HG02840 (cell line): ENCODE measurements around the gene SMAD6.

Experiments
- ATAC-seq: cut with Tn5 transposase; IDR thresholded peaks from one replicate; pipeline ENCODE4 v1.9.1; 2021; ENCODE audit warnings: mild to moderate bottlenecking, moderate library complexity, moderate number of reproducible peaks; ENCODE audit not compliant: unreplicated experiment, low FRiP score

Gene SMAD6

DNA sequence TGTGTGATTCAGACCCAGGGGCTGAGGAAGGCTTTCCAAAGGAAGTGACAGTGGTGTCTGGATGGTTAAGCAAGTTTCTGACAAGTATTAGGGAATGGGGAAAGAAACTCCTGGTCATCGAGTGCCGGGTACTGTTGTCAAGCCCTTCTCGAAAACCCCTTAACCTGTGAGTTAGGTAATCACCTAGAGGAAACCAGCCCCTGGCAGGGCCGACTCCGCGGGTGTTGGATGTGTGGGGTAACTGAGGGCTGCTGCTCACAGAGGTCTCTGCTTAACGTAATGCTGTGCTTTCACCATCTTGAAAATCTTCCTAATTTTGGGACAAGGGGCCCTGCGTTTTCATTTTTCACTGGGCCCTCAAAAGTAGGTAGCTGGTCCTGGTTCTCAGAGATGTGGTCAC, 67.0 kb downstream of the SMAD6 start:
- no peak for ATAC-seq

DNA sequence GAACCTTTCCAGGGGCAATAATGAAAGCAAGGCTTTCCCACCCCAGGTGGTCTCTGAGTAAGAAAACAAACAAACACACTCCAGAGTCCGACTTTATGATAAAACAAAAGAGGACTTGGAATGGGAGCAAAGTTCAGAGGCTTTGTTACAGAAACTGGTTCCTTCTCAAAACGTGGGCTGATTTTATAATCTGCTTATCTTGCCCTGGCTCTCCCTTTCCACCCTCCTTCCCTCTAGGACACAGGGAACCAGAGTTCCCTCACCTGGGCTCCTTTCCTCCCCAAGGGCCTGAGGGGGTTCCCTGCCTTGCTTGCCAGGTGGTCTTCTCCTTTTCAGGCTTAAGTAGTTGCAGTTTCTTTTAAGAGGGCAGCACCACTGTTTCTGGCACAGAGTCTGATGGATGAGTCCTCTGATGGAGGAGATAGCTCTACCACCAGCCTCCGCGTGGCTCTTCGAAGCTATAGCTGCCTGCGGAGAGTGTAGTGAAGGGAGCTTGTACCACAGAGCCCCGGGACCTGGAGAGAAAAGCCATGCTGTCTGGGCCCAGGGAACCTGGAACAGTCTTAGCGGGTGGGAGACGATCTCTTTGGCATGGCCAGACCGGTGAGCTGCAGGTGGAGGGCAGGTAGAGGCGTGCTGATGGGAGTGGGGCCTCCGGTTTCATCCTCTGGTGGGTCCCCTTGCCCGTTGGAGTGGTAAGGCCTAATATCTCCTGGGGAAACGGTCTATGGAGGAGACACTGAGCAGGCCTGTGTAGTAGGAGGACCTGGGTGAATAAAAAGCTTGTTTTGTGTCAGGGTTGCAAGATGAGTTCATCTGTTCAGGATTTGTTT, 68.7 kb downstream of the SMAD6 start:
- ATAC-seq: no peak

DNA sequence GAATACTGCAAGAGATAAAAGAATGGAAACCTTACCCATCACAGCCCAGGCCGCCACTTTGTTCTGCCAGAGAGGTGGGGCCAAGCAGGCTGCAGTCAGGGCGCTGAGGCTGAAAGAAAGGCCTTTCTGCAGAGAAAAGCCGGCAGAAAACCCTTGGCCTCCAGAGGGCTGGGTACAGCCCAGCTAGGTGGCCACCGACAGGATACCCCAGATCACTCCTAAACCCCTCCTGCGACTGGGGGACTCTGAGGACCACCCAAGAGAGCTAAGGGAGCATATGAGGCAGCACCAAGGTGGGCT, 69.3 kb downstream of the SMAD6 start:
- ATAC-seq: no peak

DNA sequence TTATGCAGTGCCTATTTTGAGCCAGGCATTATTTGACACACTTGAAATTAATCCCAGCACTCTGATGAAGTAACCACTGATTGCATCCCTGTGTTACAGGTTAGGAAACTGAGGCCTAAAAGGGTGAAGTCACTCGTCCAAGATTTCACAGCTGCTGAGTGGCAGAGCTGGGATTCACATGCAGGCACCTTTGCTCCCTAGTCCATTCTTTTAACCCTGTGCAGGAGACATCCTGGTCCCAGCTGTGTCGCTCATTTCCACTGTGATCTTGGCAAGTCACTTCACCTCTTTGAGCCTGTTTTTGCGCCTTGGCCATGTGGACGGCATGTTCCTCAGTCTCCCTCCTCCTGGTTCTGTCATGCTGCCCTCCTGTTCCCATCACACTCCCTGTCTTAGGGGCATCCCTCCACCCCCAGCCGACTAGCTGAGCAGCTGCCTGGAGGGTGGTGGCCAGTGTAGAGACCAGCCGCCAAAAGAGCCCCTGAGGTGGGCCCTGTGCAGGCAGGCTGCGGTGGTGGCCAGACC, 70.6 kb downstream of the SMAD6 start:
- ATAC-seq: no peak

DNA sequence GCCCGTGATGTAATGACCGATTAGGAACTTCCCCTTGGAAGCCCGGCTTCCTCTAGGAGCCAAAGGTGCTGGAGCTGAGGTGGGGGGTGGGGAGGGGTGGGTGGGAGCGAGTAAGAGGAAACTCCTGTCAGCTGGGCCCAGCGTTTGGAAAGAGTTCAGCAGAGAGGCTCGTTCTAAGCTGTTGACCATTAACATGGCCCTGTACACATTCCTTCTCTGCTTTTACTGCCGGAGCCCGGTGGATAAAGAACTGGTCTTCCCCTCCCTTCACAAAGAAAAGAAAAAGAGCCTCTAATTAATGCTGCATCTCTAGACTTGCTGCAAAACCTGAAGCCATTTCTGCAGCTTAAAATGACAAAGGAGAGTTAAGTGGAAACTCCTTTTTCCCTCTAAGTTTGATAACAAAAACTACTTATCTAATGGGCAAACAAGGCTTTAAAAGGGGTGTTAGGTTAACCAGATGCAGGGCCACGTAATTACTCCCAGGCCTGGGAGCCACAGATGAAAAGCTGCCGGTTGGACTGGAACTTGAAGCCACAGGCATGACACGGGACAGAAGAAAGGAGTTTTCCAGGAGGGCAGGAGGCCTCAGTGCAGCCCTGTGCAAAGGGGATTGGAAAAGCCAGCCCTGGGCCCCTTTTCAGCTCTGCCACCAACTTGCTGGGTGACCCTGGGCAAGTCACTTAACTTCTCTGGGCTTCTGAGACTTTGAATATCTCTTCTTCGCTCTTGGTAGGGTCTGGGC, 71.3 kb downstream of the SMAD6 start:
- ATAC-seq: no peak

DNA sequence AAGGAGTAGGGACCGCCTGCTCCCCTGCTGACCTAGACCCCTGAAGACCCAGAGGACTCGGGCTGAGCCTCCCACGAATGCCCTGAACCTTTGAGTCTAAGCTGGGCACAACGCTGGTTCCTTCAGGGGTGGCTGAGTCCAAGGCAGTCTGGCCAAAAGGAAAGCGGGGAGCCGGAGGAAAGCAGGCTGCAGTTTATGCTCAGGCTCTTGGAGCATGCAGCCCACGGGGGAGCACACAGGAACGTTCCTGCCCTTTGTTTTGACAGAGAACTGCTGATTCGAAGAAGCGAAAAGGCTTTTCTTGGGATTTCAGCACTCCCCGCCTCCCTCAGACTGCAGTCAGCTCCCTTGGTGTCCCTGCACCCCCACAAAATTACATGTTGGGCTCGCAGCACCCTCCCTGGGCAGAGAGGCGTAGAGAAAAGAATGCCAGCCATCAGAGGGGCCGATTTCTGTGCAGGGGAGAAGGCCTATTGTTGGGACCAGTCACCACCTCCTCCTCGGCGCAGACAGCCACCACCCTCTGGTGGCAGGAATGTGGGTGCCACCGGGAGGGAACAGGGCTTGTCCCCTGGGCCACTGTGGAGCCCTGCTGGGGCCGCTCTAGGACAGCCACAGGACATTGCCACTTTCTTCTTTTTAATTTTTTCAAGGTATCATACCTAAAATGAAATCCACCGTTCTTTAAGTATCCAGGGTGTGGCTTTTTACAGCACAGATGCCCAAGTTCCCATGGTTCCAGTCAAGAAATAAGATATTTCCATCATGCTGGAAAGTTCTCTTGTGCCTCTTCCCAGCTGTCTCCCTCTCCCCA, 72.2 kb downstream of the SMAD6 start:
- ATAC-seq: no peak

DNA sequence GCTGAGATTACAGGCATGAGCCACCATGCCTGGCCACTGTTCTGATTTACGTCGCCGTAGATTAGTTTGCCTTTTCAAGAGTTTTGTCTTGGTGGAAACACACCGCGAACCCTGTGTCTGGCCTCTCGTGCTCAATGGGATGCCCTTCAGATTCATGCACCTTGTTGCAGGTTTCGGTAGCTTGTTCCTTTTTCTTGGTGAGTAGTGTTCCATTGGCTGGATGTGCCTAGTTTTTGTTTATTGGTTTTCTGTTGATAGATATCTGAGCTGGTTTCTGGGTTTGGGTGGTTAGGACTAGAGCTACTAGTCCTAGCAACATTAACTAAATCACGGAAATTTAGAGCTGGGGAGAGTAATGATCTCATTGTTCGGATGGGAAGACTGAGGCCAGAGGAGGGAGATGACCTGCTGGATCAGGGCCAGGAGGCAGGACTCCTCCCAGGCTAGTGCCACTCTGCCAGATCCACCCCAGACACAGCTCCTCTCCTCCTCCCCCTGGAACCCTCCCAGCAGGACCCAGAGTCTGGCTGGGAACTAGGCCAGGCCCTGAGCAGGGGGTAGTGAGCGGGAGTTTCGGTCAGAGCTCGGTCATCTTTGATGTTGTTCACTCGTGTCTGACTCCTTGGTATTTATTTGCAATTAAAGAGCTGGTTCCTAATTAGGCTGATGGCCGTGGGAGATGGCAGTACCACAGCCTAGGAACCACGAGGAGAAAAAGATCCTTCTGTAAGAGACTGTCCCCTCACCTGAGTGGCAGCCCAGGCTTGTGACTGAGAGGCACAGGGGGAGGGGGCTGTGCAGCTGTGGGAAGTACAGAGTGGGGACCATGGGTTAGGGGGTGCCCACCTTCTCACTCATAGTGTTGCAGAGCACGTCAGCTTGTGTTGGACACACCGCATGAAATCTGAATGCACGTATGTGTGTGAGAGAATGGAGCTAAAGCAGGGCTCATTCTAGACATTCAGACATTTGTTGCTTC, 73.4 kb downstream of the SMAD6 start:
- no peak for ATAC-seq

DNA sequence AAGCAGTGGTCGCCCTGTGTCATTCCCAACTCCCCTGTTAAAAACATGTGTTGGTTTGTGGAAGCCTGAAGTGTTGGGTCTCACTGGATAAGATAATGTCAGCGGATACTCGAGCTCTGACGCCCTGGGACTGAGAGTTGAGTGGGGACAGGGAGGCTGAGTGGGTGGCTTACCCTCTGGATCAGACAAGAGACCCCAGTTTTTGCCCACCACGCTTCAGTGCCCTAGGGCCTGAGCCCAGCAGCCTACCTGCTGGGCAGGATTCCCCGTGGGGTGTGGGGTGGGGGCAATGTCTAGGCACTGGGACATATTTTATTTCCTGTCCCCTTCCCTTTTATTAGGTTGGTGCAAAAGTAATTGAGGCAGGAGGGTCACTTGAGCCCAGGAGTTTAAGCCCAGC, 75.0 kb downstream of the SMAD6 start:
- no peak for ATAC-seq

DNA sequence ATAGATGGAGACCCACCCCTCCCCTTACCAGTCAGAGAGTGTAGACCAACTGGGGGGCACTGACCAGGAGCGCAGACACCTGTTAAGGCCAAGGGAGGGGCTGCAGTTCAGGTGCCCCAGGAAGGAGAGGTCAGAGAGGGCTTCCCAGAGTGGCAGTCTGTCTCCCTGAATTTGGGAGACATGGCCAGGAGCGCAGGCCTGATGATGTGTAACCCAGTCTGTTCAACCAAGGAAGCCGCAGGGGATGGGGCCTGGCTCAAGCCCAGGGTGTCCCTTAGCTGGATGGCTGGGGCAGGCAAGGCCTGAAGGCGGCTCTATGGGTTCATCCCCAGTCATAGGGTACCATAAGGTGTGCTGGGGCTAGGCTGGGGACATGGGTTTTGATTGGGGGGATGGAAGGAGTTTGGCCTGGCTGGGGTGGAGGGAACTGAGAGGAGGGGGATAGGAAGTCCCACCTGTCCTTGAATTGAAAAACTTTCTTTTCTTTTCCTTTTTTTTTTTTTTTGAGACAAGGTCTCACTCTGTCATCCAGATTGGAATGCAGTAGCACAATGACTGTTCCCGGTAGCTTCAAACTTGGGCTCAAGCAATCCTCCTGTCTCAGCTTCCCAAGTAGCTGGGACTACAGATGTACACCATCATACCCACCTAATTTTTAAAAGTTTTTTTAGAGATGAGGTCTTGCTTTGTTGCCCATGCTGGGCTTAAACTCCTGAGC, 75.7 kb downstream of the SMAD6 start:
- no peak for ATAC-seq

DNA sequence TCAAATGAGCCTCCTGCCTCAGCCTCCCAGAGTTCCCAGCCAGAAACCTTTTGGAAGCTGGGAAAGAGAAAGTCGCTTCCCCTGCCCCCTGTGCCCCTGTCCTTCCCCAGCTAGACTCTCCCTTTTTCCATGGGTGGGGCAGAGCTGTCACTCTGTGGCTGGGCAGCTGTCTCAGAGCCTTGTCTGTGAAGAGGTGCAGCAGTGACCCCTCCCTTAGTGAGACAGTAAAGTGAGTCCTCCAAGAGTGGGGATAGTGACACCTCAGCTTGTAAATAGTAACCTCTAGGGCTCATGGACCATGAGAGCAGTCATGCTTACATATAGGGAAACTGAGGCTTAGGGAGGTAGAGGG, 76.3 kb downstream of the SMAD6 start:
- no peak for ATAC-seq

DNA sequence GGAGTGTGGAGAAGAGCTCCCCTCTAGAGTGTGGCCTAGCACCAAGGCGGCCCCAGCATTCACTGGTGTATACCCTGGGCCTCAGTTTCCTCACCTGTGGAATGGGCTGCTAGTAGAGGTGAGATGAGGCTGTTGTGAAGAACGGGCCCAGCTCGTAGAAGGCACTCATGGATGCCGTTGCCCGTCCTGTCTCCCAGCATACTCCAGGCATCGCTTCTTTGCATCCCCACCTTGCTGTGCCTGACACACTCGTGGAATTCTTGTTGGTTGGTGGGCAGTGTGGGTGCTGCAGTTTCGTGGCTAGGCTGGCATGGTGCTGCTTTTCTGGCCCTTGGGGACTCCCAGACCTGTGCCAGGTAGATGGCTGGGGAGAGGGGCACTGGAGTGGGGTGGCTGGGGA, 76.7 kb downstream of the SMAD6 start:
- no peak for ATAC-seq

DNA sequence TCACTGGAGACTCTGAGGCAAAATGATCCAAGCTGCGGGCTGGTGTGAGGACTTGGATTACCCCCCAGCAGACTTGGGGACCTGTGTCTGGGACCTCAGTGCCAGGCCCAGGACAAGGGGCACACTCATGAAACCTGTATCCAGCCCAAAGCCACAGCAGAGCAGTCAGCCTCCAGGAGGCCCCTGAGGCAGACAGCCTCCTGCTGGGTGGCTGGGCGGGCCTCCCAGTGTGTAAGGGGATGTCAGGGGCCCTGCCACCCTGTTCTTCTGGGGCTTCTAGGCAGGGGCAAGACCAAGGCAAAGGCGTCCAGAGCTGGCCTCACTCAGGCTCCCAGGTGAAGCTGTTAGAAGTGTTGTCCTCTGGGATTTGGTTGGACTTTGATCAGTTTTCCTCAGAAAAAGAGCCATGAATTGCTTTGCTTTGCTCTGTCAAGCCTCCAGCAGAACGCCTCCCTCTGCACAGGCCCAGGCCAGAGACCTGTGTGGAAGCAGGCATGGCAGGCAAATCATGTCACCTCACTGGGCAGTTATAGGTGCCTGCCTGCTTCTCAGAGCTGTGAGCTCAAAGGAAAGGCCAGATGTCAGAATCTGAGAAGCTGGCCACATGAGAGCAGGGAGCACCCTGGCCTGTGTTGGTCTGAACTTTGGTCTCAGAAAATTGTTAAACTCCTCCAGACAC, 77.4 kb downstream of the SMAD6 start:
- ATAC-seq: no peak

DNA sequence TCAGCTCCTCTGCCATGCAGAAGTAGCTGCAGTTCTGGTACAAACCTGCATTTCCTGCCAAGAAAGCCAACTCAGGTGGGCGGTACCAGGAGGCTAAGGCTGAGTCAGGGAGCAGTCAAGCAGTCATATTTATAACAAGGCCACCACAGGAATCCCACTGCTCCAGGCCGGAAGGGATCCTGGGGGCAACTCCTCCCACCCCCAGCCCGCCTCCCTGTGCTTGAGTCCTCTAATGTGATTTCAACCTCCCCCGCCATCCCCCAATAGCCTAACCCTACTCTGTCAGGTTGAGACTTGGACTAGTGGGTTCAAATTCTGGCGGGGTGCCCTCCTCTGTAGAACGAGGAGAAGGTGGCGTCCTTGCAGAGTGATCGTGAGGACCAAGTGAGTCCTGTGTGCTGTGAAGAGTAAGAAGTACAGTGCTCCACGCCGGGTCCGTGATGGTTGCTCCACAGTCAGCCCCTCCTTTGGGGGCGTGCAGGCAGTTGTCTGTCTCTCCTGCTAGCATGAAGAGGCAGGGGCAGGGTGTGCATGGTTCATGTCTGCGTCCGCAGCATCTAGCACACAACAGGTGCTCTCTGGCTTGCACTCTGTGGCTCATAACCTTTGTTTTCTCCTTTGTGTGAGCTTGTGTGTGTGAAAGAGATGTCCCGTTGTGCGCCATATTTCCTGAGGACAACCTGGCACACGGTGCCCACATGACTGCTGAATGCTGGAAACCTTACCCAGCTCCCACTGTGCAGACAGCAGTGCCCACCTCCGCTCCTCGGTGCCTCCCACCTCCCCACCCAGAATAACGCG, 78.3 kb downstream of the SMAD6 start:
- ATAC-seq: no peak

DNA sequence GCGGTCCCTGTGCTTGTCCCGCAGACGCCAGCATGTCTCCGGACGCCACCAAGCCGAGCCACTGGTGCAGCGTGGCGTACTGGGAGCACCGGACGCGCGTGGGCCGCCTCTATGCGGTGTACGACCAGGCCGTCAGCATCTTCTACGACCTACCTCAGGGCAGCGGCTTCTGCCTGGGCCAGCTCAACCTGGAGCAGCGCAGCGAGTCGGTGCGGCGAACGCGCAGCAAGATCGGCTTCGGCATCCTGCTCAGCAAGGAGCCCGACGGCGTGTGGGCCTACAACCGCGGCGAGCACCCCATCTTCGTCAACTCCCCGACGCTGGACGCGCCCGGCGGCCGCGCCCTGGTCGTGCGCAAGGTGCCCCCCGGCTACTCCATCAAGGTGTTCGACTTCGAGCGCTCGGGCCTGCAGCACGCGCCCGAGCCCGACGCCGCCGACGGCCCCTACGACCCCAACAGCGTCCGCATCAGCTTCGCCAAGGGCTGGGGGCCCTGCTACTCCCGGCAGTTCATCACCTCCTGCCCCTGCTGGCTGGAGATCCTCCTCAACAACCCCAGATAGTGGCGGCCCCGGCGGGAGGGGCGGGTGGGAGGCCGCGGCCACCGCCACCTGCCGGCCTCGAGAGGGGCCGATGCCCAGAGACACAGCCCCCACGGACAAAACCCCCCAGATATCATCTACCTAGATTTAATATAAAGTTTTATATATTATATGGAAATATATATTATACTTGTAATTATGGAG, 79.1 kb downstream of the SMAD6 start:
- ATAC-seq: no peak

DNA sequence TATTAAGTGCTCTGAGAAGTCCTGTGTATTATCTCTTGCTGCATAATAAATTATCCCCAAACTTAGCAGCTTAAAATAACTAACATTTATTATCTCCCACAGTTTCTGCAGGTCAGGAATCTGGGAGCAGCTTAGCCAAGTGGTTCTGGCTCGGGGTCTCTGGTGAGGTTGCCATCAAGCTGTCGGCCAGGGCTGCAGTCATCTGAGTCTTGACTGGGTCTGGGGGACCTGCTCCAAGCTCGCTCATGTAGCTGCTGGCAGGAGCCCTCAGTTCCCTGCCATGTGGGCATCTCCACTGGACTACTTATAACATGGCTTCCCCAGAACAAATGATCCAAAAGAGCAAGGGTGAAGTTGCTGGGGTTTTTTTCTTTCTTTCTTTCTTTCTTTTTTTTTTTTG, 80.7 kb downstream of the SMAD6 start:
- ATAC-seq: no peak

DNA sequence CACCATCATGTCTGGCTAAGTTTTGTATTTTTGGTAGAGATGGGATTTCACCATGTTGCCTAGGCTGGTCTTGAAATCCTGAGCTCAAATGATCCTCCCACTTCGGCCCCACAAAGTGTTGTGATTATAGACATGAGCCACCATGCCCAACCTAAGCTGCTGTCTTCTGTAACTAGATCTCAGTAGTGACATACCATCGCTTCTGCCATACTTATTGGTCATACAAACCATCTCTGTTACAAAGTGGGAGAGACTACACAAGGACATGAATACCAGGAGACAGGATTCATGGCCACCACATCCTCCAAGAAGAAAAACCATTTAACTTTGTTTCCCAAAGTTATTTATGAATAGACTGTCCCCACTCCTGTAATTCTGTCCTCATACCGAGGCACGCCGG, 81.3 kb downstream of the SMAD6 start:
- no peak for ATAC-seq

DNA sequence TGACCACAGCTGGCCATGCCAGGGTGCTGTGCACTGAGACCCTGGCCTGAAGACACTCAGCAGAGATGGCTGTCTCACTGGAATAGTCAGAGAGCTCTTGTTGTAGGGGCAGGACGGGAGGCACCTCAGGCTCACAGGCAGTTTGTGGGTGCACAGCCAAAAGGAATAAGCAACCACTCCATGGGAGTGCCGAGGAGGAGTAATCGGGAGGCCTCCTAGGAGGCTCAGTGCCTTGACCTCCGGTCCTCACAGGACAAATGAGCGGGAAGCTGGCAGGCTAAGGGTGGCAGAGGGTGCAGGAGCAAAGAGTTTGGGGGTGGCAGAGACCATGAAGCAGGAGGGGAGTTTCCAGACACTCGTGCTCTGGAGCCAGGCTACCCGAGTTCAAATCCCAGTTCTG, 81.7 kb downstream of the SMAD6 start:
- ATAC-seq: no peak
